CD14-positive monocyte (primary cell): ENCODE data around the gene TMEM94. TPM values are rescaled to one million over a fixed set of nuclear protein-coding genes. Genes with fewer than 3 reads are reported as not detected.

ENCODE experiments used
- DNase-seq, 3 donors: peaks; one replicate each; pipeline ENCODE4 v3.0.0-alpha.2; 2011 to 2022
- H2AFZ ChIP-seq: 2 replicates; pipeline ENCODE4 v1.6.0; 2012; ENCODE audit warnings: mild to moderate bottlenecking, low read depth, low read length, inconsistent platforms; ENCODE audit not compliant: insufficient read depth, poor library complexity, severe bottlenecking
- H3K27ac ChIP-seq, 2 donors: 1 replicate in 1 of 2; 2 replicates in 1 of 2; pipeline ENCODE4 v1.5.1; 2012 to 2013; ENCODE audit warnings: low read length in 2 of 2, control low read depth in 1 of 2, inconsistent platforms in 1 of 2, low read depth in 1 of 2, mild to moderate bottlenecking in 1 of 2
- H3K27me3 ChIP-seq, 2 donors: one replicate each; pipeline versions ENCODE4 v1.6.0 to v1.6.1; 2011 to 2013; ENCODE audit warnings: low read length in 2 of 2; ENCODE audit not compliant: control insufficient read depth in 2 of 2, insufficient read depth in 2 of 2
- H3K36me3 ChIP-seq, 2 donors: replicated peaks in 1 of 2; 1 replicate in 1 of 2; 2 replicates in 1 of 2; pipeline versions ENCODE4 v1.5.1 to v1.6.1; 2012 to 2013; ENCODE audit warnings: low read length in 2 of 2, control low read depth in 1 of 2, inconsistent platforms in 1 of 2, mild to moderate bottlenecking in 1 of 2; ENCODE audit not compliant: insufficient read depth in 2 of 2, control insufficient read depth in 1 of 2
- H3K4me1 ChIP-seq, 2 donors: 1 replicate in 1 of 2; 2 replicates in 1 of 2; pipeline versions ENCODE4 v1.5.1 to v1.6.1; 2012 to 2013; ENCODE audit warnings: low read length in 2 of 2, control low read depth in 1 of 2, inconsistent platforms in 1 of 2, mild to moderate bottlenecking in 1 of 2, moderate library complexity in 1 of 2; ENCODE audit not compliant: insufficient read depth in 2 of 2, control insufficient read depth in 1 of 2
- H3K4me2 ChIP-seq: replicated peaks from 2 replicates; pipeline ENCODE3; 2012; ENCODE audit warnings: low read length, moderate library complexity, mild to moderate bottlenecking; ENCODE audit not compliant: poor library complexity, severe bottlenecking; ENCODE audit errors: extremely low read depth
- H3K4me3 ChIP-seq, 3 experiments: fragments of 200-600 bp in 1 of 3; sonication (generic) in 1 of 3; replicated peaks in 1 of 3; 1 replicate in 2 of 3; 2 replicates in 1 of 3; pipeline ENCODE4 v1.5.1; 2011 to 2013; ENCODE audit warnings: low read length in 3 of 3, mild to moderate bottlenecking in 3 of 3, control low read depth in 2 of 3, low read depth in 2 of 3, inconsistent platforms in 1 of 3, moderate library complexity in 1 of 3
- H3K79me2 ChIP-seq: 2 replicates; pipeline ENCODE4 v1.6.0; 2012; ENCODE audit warnings: mild to moderate bottlenecking, control low read depth, inconsistent platforms, low read length, moderate library complexity; ENCODE audit not compliant: insufficient read depth
- H3K9ac ChIP-seq: 2 replicates; pipeline ENCODE4 v1.6.0; 2017; ENCODE audit warnings: low read length, mild to moderate bottlenecking; ENCODE audit not compliant: insufficient read depth, poor library complexity, severe bottlenecking
- H3K9me3 ChIP-seq, 2 donors: replicated peaks in 1 of 2; 1 replicate in 1 of 2; 2 replicates in 1 of 2; pipeline versions ENCODE4 v1.5.1 to v1.6.1; 2012 to 2013; ENCODE audit warnings: low read length in 2 of 2, control low read depth in 1 of 2; ENCODE audit not compliant: control insufficient read depth in 1 of 2, insufficient read depth in 1 of 2
- H4K20me1 ChIP-seq: 2 replicates; pipeline ENCODE4 v1.6.0; 2012; ENCODE audit warnings: mild to moderate bottlenecking, low read length, control low read depth, moderate library complexity; ENCODE audit not compliant: insufficient read depth
- H3K27ac Mint-ChIP-seq, 7 donors: one replicate each; pipeline ENCODE4 v1.8.0; 2020; ENCODE audit warnings: mild to moderate bottlenecking in 7 of 7, mixed read lengths in 7 of 7, moderate library complexity in 6 of 7, inconsistent platforms in 2 of 7
- H3K27me3 Mint-ChIP-seq, 3 donors: one replicate each; pipeline ENCODE4 v1.8.0; 2021 to 2022; ENCODE audit warnings: low read depth in 3 of 3, mild to moderate bottlenecking in 3 of 3, mixed read lengths in 3 of 3, moderate library complexity in 3 of 3, inconsistent platforms in 1 of 3
- H3K36me3 Mint-ChIP-seq, 2 donors: one replicate each; pipeline ENCODE4 v1.8.0; 2020; ENCODE audit warnings: mixed read lengths in 2 of 2, inconsistent platforms in 1 of 2, mild to moderate bottlenecking in 1 of 2
- H3K4me1 Mint-ChIP-seq: one replicate; pipeline ENCODE4 v1.8.0; 2020; ENCODE audit warnings: mild to moderate bottlenecking, mixed read lengths
- H3K4me3 Mint-ChIP-seq, 2 donors: one replicate each; pipeline ENCODE4 v1.8.0; 2020; ENCODE audit warnings: mild to moderate bottlenecking in 2 of 2, mixed read lengths in 2 of 2, moderate library complexity in 1 of 2
- H3K9me3 Mint-ChIP-seq, 7 donors: one replicate each; pipeline ENCODE4 v1.8.0; 2020 to 2022; ENCODE audit warnings: mixed read lengths in 7 of 7, mild to moderate bottlenecking in 6 of 7, moderate library complexity in 6 of 7, inconsistent platforms in 2 of 7
- CTCF ChIP-seq: fragments of 200-600 bp; IDR thresholded peaks from one replicate; pipeline ENCODE4 v1.8.0; 2022; ENCODE audit warnings: antibody characterized with exemption, mild to moderate bottlenecking
- WGBS: methylation state at CpG from one replicate; pipeline ENCODE4 v1.1.5; 2013; ENCODE audit warnings: missing lambda C conversion rate; ENCODE audit not compliant: insufficient coverage; 5-methylcytosine and 5-hydroxymethylcytosine counted together
- intact Hi-C, 2 donors: fragments of 100-400 bp; cut with micrococcal nuclease; formaldehyde crosslinking; loops; one replicate each; pipeline versions ENCODE4 v1.15.0 to v1.15.1; 2023
- polyA plus RNA-seq, 3 donors: library from polyadenylated mRNA; depleted of rRNA in 1 of 3; unstranded in 2 of 3; stranded (reverse) in 1 of 3; fragments of 300-500 nt in 2 of 3; fragments of >200 nt in 1 of 3; fragmentation: Illumina TruSeq in 2 of 3; gene quantifications; 1 replicate in 2 of 3; 2 replicates in 1 of 3; pipeline ENCODE4 v1.2.3, GENCODE V29; 2012 to 2021

TMEM94 gene
- polyA plus RNA-seq, 3 donors = 7.2 to 129 (median 8.4) TPM

- Histone ChIP-seq H3K9ac (no peak overlapping the region), H3K79me2 (peaks cover 5% of the 10 kb centered on the region), H3K4me3 (no peak overlapping the region), H3K27ac (no peak overlapping the region), H3K36me3 (peaks cover 8 to 14% of the 10 kb centered on the region in 2 donors), H4K20me1 (no peaks in the 10 kb centered on the region), H3K27me3 (no peaks in the 10 kb centered on the region), H3K4me2 (no peak overlapping the region), H3K4me1 (peaks cover 36 to 42% of the 10 kb centered on the region in 2 donors), H3K9me3 (no peaks in the 10 kb centered on the region), H2AFZ (no peak overlapping the region)
- Mint-ChIP-seq H3K36me3 (peaks cover 31 to 51% of the 10 kb centered on the region in 2 donors), H3K27ac (peak overlapping the region in 1 of 7 donors; percentile 76), H3K4me1 (peaks cover 45% of the 10 kb centered on the region), H3K9me3 (peaks cover 0 to 2% (median 0%) of the 10 kb centered on the region in 7 donors), H3K4me3 (no peak overlapping the region), H3K27me3 (peaks cover 0 to 6% (median 0%) of the 10 kb centered on the region in 3 donors)
- DNase-seq = no peak
- 64% methylated on average over 4 of the region's 16 CpGs for WGBS
- no peak for TF ChIP-seq CTCF
- intact Hi-C loops = no loop called here
Observed at GRCh38 chr17:75482098-75482942, 25.9 kb downstream of the TMEM94 start.

- peaks cover 0 to 4% (median 0%) of the 10 kb centered on the region in 3 donors for H3K27me3 Mint-ChIP-seq
- H3K4me2 ChIP-seq = no peak overlapping the region
- H3K9me3 Mint-ChIP-seq = peaks cover 0 to 2% (median 0%) of the 10 kb centered on the region in 7 donors
- no peak overlapping the region for H3K4me3 ChIP-seq
- peak overlapping the region in 1 of 2 donors; percentile 82 for H3K27ac ChIP-seq
- H3K36me3 Mint-ChIP-seq = peaks cover 22 to 50% of the 10 kb centered on the region in 2 donors
- H3K4me3 Mint-ChIP-seq = no peak overlapping the region
- H4K20me1 ChIP-seq = no peaks in the 10 kb centered on the region
- DNase-seq = no peak
- no peak overlapping the region for H2AFZ ChIP-seq
- peaks cover 44 to 45% of the 10 kb centered on the region in 2 donors for H3K4me1 ChIP-seq
- peaks cover 14 to 16% of the 10 kb centered on the region in 2 donors for H3K36me3 ChIP-seq
- WGBS = 94% methylated on average over 12 of the region's 12 CpGs
- H3K79me2 ChIP-seq = peaks cover 10% of the 10 kb centered on the region
- no peaks in the 10 kb centered on the region for H3K27me3 ChIP-seq
- H3K27ac Mint-ChIP-seq = no peak overlapping the region
- H3K9ac ChIP-seq = peak overlapping the region; percentile 6
- peaks cover 45% of the 10 kb centered on the region for H3K4me1 Mint-ChIP-seq
- H3K9me3 ChIP-seq = no peaks in the 10 kb centered on the region
- intact Hi-C loops = loop anchor here in 1 of 2 donors (5.0 kb wide), 1 partner anchor 58 kb away; no protein-coding TSS in a partner anchor
- no peak for TF ChIP-seq CTCF
Observed at GRCh38 chr17:75485688-75486087, 29.3 kb downstream of the TMEM94 start.
